Measurements from ENCODE around the gene MRPS5.

Gene MRPS5

GRCh38 chr2:95075440-95076132 lies 46.0 kb downstream of the MRPS5 start:
- TF ChIP-seq GATA2 (IDR thresholded peaks at IDR 0.05; ENCODE audit: low read depth, low read length) = no peak
- no peak for TF ChIP-seq GATA3 (IDR thresholded peaks at IDR 0.05; ENCODE audit: low read depth, low read length)

DNA sequence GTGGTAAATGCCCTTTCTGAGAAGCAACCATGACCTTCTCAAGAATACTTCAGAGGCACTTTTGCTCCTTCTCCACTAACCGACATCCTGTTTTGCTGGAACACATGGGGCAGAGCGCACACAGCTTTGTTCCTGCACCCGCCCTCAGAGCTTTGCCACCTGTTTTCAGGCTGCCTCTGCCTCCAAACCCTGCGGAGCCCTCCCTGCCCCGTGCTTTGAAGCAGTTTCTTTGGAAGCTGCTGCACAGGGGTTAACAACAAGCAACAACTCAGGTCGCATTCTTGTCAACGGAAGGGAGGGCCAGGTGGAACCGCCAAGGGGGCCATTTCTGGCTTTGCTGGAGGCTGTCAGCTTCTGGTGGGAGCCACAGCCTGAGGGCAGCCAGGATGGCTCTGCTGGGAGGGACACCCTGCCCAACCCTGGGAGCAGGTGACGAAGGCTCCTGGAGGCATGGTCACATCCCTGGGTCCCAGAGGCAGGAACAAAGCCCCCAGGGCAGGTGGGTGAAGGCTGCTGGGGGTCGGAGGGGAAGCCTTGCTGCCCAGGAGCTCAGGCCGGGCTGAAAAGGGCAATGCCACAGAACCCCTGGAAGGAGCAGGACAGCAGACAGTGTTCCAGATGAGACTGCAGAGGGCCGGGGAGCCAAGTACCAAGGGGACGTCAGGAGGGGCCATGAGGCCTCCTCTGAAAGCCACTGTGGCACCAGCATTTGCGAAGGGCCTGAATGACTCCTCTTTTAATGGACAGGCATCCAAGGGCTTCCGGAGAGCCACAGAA lies 46.8 kb downstream of the MRPS5 start:
- TF ChIP-seq GATA3 (IDR thresholded peaks at IDR 0.05; ENCODE audit: low read depth, low read length) (no peak), GATA2 (IDR thresholded peaks at IDR 0.05; ENCODE audit: low read depth, low read length) (no peak)

DNA sequence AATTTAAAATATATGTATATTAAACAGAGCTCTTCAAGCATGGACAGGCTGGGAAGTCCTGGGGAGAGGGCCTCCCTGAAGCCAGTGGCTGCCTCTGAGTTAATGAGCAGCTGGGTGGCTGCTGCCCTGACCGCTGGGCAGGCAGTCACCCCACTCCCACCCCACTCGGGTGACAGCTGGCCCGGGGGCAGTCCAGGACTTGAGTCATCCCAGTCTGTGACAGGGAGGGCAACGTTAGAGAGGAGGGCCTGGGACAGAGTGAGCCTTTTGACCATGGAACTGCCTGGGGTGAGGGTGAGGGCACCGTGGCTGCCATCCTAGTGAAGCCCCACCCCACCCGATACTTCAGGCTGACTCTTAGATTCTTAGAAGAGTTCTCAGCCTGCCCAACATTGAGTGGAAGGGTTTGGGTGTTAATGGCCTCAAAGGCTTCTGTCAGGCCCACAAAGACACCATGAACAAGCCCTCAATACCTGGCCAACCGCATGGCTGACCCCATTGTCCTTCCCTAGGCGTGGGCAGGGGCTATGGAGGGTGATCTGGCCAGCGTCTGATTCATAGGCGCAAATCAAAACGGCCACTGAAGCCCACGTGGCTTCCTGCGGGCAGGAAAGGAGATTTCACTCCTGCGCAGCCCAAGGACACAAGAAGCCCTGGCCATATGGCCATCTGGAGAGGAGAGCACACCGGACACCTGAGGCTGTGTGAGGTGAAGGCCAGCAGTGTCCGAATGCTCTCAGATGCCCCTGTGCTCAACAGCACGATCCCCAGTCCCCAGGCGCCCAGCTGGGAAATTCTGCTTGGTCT lies 47.5 kb downstream of the MRPS5 start:
- TF ChIP-seq GATA2 (IDR thresholded peaks at IDR 0.05; ENCODE audit: low read depth, low read length) (no peak), GATA3 (IDR thresholded peaks at IDR 0.05; ENCODE audit: low read depth, low read length) (no peak)

DNA sequence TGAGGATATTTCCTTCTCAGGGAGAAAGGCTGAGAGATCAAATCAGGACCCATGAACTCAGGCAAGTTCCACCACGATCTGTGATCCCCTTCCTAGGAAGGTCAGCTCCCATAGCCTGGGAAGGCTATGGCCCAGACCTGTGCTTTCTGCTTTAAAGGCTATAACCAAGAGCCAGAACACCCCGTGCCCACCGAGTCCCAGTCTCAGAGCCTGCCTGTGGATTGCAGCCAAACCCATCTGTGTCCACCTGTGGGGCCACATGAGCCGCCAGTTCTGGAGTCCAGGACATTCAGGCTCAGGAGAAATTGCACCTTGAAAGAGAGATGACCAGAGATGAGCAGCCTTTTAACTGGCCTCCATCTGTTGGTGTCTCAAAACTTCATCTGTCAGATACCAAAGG lies 49.2 kb downstream of the MRPS5 start:
- TF ChIP-seq GATA3 (IDR thresholded peaks at IDR 0.05; ENCODE audit: low read depth, low read length) (no peak), GATA2 (IDR thresholded peaks at IDR 0.05; ENCODE audit: low read depth, low read length) (no peak)

DNA sequence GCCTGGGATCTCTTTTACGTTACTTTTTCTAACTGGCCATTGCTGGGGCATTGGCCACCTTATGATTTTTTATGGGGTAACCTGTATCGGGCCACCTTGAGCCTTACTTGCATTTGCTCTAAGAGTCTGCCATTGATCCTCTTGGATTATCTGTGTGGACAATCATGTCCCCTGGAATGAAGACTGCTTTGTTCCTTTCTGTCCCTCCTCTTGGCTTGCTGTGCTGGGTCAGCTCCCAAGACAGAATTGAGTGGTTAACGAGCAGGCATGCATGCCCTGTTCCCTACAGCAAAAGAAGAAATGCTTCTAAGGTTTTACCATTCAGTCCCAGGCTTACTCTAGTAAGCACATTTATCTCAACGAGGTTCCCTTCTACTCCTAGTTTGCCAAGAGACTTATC lies 49.8 kb downstream of the MRPS5 start:
- TF ChIP-seq GATA3 (IDR thresholded peaks at IDR 0.05; ENCODE audit: low read depth, low read length) (no peak), GATA2 (IDR thresholded peaks at IDR 0.05; ENCODE audit: low read depth, low read length) (no peak)

GRCh38 chr2:95069465-95069864 lies 52.1 kb downstream of the MRPS5 start:
- no peak for TF ChIP-seq GATA3 (IDR thresholded peaks at IDR 0.05; ENCODE audit: low read depth, low read length)
- no peak for TF ChIP-seq GATA2 (IDR thresholded peaks at IDR 0.05; ENCODE audit: low read depth, low read length)

DNA sequence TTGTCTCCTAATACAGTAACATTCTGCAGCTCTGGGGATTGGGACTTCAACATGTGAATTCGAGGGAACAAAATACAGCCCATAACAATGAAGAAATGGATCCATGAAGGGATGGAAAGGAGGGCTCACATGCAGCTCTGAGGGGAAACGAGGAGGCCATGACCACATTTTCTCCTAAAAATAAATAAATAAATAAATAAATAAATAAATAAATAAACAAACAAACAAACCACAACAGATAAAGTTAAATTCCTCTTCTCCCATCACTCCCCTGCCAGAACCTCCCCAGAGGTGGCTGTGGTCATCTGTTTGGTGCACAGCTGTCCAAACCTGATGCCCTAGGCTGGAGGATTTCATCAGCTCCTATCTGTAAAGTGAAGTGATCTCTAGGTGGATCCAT lies 53.4 kb downstream of the MRPS5 start:
- TF ChIP-seq GATA2 (IDR thresholded peaks at IDR 0.05; ENCODE audit: low read depth, low read length) = no peak
- TF ChIP-seq GATA3 (IDR thresholded peaks at IDR 0.05; ENCODE audit: low read depth, low read length) = no peak

GRCh38 chr2:95063086-95063958 lies 58.3 kb downstream of the MRPS5 start:
- TF ChIP-seq GATA3 (IDR thresholded peaks at IDR 0.05; ENCODE audit: low read depth, low read length) = no peak
- no peak for TF ChIP-seq GATA2 (IDR thresholded peaks at IDR 0.05; ENCODE audit: low read depth, low read length)

GRCh38 chr2:95062242-95063085 lies 59.1 kb downstream of the MRPS5 start:
- TF ChIP-seq GATA2 (IDR thresholded peaks at IDR 0.05; ENCODE audit: low read depth, low read length) (no peak), GATA3 (IDR thresholded peaks at IDR 0.05; ENCODE audit: low read depth, low read length) (no peak)

GRCh38 chr2:95061601-95062183 lies 59.9 kb downstream of the MRPS5 start:
- TF ChIP-seq GATA3 (IDR thresholded peaks at IDR 0.05; ENCODE audit: low read depth, low read length) = no peak
- TF ChIP-seq GATA2 (IDR thresholded peaks at IDR 0.05; ENCODE audit: low read depth, low read length) = no peak

GRCh38 chr2:95061119-95061512 lies 60.5 kb downstream of the MRPS5 start:
- TF ChIP-seq GATA2 (IDR thresholded peaks at IDR 0.05; ENCODE audit: low read depth, low read length) (no peak), GATA3 (IDR thresholded peaks at IDR 0.05; ENCODE audit: low read depth, low read length) (no peak)

- TF ChIP-seq GATA2 (IDR thresholded peaks at IDR 0.05; ENCODE audit: low read depth, low read length) (no peak), GATA3 (IDR thresholded peaks at IDR 0.05; ENCODE audit: low read depth, low read length) (no peak)
These were observed 61.0 kb downstream of the MRPS5 start for GRCh38 chr2:95060446-95061118.

Measured in SH-SY5Y (cell line).